ENCODE results near the gene NRG3.
"Not testable (repeated sequence)": the region's sequence is repeated elsewhere in the genome, so short reads cannot be mapped to it uniquely, and the experiment has no call there.

The NRG3 gene

DNA sequence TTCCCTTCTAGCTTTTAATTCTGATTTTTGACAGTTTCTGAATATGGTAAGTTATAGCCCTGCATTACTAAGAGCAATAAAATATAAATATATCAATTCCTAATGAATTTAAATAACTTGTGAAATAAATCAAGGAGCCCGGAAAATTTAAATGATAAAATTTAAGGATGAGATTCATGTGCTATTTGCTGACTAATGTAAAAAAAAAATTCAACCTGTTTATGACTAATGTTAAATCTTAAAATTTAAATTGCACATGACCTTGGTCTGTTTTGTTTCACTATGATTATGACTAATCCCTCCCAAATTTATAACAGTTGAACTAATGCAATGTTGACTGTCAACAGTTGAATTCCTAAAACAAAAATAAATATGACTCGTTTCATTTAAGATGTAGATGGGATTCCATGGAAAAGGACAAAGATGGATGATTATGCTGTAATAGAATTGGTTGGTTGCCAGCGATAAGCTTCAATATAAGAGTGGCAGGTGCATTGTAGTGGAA lies 419.9 kb downstream of the NRG3 start:
- DNase-seq, result no peak

DNA sequence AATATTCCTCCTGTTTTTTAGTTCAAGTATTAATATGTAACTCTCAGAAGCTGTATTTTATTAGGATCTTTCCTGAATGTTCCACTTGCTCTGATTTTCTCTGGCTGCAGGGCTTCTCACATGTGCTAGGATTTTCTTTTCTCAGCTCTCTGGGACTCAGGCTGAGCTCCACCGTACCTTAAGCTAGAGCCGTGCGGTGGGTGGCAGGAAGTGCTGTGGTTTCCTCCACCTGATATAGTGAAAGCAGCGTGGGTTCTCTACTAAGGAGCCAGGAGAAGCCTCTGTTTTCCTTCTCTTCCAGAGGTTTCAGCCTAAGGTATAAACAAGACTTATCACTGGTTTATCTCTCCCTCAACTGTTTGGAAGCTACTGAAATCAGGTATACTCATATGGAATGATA lies 433.6 kb downstream of the NRG3 start:
- DNase-seq, result no peak

DNA sequence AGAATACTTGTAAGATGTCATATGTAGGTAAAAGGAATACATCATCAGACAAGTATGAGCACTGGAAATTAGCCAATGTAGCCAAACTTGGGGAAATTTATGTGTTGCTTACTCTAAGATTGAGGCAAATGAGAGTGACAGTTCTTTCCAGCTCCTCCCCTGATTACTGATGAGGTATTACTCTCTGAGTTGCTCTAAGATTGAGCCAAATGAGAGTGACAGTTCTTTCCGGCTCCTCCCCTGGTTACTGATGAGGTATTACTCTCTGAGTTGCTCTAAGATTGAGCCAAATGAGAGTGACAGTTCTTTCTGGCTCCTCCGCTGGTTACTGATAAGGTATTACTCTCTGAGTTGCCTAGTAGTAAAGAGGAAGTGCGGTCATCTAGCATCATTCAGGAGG lies 435.8 kb downstream of the NRG3 start:
- no peak for DNase-seq

DNA sequence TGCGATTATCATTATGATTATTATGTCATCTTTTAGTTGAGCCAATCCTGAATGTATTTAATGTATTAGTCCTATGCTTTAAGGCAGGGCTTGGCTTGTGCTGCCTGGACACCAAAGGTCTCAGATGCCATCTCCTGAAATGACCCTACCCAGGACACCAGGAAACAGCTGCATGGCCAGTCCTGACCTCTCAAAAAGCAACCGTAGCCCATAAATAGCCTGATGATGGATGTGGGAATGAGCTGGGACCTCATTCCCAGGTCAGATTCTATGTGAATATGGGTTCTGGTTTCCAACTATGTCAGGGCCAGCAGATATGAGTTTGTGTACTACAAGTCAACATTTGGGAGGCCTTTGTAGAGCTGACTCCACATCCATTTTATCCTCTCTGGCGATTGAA lies 438.4 kb downstream of the NRG3 start:
- DNase-seq, result no peak

DNA sequence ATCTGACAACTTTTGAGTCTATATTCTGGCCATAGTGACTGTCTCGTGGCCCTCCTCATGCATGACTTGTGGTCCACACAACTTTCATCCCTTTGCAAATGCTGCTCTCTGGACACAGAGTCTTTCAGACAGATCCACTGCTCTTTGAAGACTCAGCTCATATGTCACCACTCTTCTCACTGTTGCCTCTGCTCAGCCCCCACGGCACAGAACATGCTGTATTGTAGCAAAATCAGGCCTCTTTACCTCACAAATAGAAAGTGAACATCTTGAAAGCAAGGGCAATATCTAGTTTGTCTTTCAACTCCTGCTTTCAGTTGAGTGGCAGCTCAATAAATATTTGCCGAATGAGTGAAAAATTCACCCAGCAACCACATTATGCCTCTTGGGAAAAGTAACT lies 443.5 kb downstream of the NRG3 start:
- no peak for DNase-seq

DNA sequence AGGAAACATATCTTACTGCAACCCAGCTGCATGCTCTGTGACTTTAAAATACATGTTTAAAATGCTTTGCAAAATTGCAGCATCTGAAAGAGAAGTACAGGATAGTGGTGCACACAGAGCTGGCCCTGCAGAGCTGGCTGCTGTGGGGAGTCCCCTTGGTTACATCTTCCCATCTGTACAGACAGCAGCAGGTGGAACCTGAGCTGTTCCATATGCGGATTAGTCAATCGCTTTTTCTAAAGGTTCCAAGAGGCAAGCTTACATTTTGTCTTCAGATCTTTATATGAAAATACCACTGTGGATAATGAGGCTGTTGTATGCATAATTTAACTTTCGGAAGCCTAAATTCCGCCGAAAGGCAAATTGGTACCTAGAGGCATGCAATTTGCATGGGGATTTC lies 444.1 kb downstream of the NRG3 start:
- peak; percentile 55 for DNase-seq

DNA sequence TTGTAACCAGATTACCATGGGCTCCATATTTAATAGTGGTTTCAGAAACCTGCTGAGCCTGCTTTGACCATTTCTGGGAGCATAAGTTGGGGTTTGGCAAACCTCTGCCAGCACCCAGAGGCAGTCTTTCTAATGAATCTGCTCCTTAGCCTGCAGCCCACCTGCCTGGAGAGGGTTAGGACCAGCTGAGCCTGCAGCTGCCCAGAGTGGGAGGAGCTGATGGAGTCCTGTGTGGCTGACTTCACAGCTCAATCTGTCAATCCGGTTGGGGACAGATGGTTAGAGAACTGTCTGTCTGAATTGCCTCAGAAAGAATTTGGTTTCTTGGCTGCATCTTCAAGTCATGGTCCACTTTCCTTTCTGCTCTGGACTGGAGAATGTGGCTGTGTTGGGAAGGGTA lies 444.6 kb downstream of the NRG3 start:
- peak; percentile 67 for DNase-seq

DNA sequence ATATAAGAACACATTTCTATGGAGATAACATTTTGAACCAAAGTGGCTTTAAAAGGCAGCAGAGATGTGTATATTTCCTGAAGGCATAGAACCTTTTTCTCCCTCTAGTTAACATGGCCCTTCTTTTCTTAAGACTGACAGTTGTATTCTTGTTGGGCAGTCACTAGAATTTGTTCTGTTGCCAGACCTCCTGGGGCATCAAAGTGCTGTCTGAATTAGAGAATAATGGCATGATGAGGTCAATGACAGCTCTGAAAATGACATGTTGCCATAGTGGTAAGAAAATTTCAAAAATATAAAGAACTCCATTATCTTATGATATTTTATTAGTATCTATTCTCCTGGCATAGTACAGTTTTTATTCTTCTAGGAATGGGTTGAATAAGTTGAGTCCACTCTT lies 446.7 kb downstream of the NRG3 start:
- DNase-seq, result no peak

DNA sequence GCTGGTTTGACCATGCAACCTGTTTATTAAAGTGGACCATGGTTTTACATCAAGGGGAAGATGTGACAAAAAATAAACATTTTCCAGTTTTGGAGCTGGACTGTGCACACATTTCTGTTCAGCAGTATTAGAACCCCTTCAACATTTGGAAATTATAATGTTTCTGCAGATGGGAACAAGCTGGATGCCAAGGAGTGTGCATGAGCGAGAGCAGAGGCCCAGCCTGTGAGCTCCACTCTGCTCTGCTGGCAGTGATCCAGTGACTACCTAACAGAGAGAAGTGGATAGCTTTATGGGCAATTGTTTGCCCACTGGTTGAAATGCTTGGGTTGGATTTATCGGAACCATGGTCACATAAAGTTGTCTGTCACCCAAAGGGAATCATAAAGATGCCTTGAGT lies 456.7 kb downstream of the NRG3 start:
- DNase-seq, result no peak

DNA sequence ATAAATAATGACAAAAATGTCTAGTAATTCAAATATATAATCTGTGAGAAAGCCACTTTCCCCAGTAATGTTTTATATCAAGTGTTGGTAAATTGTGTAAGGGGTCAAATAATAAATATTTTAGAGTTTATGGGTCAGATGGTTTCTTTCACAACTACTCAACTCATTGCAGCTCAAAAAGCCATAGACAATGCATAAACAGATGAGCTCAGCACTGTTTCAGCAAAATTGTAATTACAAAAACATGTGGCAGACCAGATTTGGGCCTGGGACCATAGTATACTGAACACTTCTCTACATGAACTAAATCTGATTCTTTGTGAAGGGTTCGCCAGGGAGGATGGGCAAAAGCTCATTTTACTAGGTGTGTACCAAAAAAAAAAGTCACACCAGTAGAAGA lies 460.8 kb downstream of the NRG3 start:
- DNase-seq, result no peak

DNA sequence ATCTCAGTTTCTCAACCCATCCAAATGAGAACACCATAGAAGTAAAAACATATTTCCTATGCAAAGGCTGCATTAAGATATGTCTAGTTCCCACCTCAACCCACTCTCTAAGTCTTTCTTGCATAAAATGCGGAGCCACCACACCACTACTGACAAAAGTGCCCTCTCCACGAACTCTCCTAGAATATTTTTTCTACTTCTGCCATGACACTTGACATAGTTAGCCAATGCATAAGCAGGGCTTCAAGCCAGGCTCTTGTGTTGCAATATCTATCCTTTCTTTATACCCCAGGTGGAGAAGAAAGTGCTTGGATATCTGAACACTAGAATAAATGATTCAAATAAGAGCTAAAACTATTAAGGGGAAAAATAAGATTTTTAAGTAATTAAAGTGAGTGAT lies 465.2 kb downstream of the NRG3 start:
- DNase-seq, result no peak

DNA sequence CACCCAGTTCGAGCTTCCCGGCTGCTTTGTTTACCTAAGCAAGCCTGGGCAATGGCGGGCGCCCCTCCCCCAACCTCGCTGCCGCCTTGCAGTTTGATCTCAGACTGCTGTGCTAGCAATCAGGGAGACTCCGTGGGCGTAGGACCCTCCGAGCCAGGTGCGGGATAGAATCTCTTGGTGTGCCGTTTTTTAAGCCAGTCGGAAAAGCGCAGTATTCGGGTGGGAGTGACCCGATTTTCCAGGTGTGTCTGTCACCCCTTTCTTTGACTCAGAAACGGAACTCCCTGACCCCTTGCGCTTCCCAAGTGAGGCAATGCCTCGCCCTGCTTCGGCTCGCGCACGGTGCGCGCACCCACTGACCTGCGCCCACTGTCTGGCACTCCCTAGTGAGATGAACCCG lies 474.6 kb downstream of the NRG3 start:
- DNase-seq, result not testable (repeated sequence)

DNA sequence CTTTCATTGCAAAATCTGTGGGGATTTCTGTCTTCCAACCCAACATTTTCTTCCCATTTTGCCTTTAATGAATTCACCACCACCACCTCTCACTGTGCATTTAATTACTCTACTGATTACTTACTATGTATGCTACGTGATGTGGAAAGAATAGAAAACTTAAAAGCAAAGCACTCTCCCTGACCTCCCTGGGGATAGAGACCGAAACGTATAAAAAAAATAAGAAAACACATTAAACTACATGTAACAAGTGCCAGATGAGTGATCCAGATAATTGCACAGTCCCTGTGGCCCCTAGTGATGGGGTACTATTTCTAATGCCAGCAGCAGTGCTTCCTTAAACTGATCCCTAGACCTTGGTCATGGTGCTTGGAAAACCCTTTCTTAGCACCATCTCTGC lies 478.4 kb downstream of the NRG3 start:
- DNase-seq, result no peak

DNA sequence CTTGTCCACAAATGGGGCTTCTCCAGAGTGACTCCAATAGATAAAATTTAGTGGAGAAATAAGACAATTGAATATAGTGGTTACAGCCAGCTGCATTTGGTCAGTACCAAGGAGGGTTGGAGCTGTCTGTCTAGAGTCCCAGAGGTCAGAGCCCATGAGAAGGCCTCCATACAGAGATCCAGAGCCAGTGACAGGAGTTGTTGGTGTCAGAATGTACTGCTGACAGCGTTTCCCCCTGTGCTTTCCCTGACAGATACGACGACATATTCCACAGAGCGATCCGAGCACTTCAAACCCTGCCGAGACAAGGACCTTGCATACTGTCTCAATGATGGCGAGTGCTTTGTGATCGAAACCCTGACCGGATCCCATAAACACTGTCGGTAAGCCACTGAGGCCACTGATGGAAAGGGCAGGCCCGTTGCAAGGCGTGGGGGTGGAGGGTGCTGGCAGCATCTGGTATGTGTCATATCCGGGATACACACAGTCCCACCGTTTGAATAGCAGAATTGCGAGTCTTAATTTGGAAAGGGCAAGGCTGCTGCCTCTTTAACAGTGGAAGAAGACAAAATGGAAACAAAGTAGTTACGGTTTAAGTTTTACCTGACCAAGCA lies 483.6 kb downstream of the NRG3 start:
- DNase-seq, result no peak

DNA sequence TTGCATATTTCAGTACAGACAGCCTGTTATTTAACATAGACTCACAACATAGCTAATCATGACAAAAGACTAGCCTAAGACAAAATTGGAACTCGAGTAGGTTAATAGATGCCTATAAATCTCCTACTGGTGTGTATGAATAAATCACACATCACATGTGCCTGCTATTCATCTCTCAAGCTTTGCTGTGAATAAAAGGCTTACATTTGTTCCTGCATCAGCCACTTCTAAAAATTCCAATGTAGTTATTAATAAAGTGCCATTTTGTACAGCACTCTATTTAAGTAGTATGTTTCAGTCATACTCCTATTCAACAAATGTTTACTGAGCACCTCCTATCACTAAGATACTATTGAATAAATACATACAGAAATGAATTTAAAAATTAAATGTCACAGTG lies 486.3 kb downstream of the NRG3 start:
- DNase-seq, result no peak

DNA sequence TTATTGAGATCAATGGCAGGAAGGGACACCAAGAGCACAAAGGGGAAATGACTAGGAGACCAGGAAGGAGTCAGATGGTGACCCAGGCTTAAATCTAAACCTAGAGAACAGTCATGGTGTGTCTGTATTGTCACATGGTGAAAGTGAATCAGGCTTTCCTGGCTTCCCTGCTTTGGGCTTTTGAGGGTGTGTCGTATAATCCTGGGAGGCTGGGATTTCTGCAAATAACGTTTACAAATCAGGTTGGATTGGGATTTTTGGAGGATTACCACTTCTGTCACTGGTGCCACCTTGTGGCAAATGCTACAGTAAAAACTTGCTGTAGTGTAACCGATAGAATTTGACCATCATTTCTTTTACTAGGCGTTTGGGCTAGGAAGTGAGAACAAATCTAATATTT lies 502.6 kb downstream of the NRG3 start:
- no peak for DNase-seq

DNA sequence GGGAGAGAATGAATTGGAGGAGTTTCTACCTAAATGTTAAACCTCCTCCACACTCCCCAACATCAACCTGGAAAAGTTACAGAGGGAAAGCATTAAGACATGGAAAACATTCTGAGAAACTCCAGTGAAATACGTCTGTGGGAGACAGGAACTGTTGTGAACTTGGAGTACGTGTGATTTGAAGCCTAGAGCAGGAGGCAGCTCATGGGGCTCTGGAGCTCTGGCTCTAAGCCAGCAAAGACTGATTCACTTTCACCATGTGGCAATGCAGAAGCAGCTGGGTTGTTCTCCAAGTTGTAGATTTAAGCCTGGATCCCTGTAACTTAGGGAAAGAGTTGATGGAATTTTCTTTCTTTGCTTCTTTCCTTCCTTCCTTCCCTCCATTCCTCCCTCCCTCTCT lies 503.2 kb downstream of the NRG3 start:
- DNase-seq, result peak; percentile 65

DNA sequence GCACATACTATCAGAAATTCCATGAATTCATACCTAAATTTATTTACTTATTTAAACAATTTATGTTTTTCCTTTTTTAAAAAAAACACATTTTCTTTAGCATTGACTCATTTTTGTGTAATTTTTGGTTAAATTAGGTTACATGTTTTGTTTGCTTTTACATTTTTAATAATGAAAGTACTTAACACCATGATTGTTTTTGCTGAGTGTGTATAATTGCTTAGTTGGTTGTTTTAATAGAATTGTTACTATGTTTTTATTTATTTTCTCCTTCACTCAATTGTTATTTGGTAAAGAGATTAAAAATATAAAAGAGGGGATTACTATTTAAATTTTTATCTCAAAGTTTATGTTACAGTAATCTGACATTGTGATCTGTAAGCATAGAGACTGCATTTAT lies 508.4 kb downstream of the NRG3 start:
- DNase-seq, result no peak

DNA sequence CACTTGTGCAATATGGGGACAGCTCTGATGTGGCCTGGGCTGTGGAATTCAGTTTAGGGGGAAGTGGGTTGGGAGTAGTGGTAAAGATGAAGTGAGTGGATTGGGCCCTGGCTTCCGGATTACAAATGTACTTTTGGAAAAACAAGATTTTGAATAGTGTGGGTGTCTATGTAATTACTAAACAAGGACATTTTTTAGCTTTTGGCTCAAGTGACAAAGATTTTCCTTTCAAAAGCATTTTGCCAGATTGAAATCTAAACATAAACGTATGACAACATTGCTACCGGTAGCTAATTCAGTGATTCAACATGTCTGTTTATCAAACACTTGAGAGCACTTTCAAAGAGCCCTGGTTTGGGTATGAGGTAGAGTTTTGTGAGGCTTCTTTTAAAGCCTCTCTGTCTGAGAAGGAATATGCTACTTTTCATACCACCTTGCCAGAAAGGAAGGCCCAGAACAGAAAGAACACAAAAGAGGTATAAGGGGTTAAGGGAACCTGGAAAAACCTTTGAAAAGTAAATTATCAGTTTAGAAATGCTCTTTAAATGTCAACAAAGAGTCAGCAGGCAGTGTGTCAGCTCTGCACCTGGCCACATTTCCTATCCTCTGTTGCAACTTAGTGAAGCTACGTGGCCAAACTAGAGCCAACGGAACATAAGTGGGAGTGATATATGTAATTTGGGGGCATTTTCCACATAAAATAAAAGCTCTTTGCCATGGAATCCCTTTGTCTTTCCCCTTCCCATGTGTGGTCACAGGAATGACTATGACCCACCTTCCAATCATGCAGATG lies 516.1 kb downstream of the NRG3 start:
- no peak for DNase-seq

DNA sequence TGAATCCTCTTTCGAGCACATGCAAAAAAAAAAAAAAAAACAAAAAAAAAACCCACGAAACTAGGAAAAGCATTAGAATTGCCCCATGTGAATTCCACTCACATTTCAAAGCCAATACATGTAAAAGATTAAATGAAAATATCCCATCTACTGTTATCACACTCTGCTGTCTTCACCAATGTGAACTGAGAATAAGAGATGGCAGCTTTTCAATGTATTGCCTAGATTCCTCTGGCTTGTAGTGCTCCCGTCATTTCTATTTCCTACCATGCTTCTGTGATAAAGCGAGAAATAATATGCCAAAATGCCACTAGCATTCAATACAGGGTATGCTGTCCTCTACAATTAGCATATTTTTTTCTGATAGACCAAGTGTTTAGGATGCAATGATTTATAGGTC lies 517.0 kb downstream of the NRG3 start:
- DNase-seq, result no peak

DNA sequence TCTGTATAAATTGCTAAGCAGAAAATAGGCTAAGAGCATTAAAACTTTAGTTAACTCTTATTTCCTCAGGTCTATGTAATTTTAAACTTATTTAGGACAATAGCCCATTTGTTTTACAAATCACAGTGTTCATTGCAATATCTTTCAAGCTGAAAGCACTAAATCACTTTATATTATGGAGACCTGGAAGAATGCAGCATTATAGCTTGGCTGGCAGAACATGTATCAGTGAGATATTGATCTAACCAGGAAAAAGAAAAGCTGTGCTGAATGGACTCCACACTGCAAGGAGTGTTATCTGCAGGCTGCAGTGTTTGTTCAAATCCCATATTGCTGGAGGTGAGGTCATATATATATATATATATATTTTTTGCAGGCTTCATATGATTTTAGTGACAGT lies 517.5 kb downstream of the NRG3 start:
- DNase-seq, result no peak

DNA sequence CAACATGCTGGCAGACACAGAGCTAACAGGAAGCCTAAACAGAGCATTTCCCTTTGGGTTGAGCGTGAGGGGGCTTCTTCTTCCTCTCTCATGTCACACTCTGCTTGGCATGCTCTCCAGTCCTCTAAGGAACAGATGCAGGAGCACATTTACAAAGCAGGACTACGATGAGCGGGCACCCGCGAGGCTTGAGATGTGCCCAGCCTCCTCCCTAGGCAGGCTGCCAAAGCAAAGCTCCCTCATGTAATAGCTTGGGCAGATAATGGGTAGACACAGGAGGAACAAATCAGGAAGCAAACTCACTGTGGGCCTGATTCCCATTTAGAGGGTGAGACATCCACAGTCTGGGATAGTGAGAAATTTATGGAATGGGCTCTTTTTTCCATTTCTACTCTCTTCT lies 519.1 kb downstream of the NRG3 start:
- no peak for DNase-seq

DNA sequence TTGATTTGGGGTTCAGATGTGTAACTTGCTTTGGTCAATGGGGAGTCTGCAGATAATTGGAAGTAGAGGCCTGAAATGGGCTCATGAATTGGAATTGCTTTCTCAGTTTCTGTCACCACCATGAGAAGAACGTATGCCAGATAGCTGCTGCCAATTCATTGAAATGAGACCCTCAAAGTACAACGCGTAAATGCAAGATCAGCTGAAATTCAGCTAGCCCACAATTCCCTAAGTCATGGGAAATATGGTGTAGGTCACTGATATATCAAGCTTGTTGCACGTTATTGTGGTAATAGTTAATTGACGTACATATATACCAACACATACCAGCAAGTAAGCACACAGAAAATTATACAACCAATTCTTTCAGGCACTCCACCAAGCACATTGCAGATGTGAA lies 520.0 kb downstream of the NRG3 start:
- no peak for DNase-seq

DNA sequence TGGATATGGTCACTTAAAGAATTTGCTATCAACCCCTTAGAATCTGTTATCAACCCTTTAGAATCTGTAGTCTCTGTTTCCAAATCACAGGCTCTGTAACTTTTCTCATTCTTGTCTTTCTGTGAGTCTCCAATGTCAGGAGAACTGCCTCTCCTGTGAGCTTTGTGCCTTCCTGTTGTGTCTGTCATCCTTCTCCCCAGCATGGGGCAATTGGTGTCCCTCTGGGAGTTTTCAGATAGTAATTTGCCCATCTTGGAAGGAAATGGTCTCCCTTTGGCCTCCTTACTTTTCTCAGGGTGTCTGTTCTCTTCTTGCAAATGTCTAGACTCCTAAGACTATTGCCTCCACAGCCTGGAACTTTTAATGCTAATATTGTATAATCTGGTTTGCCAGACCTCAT lies 521.9 kb downstream of the NRG3 start:
- DNase-seq, result no peak

DNA sequence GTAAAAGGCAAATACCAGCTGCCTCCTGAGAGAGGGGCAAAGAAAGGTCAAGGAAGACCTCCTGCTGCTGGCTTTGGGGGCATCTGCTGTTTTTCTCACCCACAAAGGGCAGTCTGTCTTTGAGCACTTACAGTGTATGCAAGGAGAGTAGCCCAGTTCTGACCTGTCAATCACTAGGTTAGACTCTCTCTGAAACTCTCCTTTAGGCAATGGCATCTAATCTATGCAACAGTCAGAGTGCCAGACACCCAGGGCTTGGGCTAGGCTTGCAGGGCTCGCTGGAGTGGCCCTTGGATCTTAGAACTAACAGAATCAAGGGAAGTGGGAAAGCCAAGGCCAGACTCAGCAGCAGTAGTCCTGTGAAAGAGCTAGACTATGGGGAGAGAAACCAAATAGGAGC lies 522.9 kb downstream of the NRG3 start:
- no peak for DNase-seq
